HG03280 (cell line): ENCODE data around the gene VWF.
"Not testable (repeated sequence)": the region's sequence is repeated elsewhere in the genome, so short reads cannot be mapped to it uniquely, and the experiment has no call there.

Experiments
- ATAC-seq: cut with Tn5 transposase; IDR thresholded peaks from one replicate; pipeline ENCODE4 v1.9.1; 2021; ENCODE audit warnings: mild to moderate bottlenecking, moderate library complexity; ENCODE audit not compliant: unreplicated experiment

Gene VWF

DNA sequence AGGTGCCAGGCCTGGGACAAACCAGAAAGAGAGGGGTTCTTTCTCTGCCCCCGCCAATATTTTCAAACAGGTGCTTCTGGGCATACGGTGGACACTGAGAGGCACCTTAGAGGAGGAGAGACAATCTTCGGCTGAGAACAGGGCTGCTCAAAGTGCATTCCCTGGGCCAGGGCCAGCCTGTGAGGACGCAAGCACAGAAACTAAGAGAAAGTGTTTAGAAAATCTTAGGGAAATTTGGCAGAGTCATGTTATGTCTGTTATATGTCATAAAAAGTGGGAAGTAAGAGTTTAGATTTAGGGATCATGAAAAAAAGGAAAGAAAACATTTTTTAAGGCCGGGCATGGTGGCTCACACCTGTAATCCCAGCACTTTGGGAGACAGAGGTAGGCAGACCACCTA lies 83.7 kb downstream of the VWF start:
- no peak for ATAC-seq

DNA sequence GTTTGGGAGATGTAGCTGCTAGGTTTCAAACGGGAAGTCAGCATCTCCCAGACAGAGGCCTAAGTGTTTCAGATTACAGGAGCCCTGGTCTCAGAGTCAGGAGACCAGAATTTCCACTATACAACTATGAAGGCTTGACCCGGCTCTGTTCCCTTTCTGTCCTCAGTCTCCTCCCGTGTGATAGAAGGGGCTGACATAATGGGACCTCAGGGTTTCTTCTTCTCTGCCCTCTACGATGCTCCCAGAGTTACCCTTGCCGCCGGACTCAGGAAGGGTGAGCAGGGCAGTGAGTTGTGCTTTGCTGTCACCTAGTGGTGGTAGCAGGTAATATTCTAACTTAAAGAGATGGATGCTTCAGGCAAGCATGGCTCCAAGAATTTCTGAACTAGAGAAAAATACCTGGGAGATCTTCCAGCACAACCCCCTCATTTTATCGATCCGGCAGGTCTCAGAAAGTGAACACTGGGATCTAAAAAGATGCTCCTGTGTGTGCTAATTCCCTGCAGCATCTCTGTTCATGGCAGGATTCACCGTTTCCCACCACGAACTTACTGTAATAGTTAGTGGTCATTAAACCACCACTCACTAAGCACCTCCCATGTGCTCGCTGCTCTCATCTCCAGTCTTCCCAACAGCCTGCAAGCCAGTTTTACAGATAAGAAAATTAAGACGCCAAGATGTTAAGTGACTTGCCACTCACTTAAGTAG lies 84.4 kb downstream of the VWF start:
- ATAC-seq: no peak

DNA sequence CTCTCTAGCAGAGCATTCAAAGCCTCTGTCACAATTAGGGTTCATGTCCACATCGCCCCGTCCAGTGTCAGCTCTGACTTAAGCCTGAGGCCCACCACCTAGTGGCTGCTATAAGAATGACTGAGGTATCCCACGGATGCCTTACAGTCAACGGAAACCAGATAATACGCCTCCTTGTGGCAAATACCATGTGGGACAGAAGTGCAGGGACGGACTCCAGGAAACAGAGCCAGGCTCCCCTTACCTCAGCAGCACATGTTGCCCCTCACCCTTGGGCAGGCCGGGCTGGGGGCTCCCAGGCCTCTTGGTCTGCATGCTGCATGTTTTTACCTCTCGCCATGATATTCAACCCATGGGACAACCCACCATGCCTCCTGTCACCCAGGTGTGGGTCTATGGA lies 86.3 kb downstream of the VWF start:
- ATAC-seq: no peak

DNA sequence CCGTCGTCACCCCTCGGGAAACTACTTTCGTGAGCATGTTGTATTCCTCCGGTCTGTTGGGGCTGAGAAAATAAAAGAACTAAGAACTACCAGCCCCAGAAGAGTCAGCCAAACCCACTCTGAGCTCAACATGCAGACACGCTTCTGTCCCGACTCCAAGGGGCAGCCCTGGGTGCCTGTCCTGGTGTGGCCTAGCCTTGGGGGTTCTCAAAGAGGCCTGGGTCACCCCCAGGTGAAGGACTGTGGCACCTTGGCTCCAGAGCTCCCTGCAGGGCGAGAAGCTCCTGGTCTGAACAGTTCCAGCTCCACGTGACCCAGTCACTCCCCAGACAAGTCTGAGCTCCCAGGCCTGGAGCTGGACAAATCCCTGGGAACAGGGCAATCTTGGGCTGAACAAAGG lies 87.0 kb downstream of the VWF start:
- ATAC-seq: no peak

DNA sequence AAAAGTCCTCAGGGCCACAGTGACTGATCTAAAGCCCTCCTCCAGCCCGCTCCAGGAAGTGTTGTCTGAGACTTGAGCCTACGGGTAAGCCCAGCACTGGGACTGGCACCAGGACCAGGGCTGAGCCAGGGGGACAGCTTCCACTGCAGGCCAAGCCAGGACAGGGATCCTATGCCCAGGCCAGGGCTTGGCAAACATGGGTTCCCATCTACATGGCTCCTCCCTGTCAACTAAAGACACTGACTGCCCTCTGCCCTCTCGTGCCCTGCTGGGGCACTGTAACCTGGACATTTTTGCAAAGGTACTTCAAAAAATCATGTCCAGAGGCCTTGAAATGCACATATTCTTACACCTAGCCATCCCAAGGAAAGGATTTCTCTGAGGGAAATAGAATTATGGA lies 88.0 kb downstream of the VWF start:
- ATAC-seq: no peak

DNA sequence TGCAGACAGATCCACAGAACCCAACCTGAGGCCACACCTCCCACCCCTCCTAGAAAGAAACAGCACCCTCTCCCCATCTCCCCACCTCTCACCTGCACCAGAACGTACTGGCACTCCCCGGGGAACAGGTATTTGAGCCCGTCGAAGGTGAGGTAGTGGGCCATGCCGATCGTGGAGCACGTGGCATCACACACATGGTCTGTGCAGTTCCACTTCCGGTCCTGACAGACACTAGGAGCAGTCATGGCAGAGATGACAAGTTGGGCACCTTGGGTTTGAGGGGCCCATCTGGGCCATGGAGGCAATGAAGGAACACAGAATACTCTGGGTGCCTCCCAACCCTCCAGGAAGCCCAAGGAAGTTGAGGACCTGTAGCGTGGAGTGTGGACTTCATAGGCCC lies 89.9 kb downstream of the VWF start:
- ATAC-seq: no peak

DNA sequence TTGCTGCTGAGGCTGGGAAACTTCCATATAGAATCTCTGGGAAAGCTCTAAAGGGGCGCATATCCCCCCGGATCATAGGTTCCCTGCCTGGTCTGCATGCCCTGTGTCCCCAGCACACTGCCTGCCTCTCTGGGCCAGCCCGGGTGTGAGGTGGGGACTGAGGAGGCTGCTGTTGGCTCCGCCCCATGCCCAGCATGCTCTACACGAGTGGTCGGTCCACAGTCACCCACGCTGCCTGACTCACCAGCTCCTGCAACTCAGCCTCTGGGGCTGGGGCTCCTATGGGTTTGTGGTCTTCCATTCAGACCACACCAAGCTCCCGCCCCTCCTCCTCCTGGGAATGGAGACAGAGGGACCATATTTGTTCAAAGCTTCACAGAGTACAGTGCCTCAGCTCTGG lies 90.9 kb downstream of the VWF start:
- ATAC-seq: no peak

DNA sequence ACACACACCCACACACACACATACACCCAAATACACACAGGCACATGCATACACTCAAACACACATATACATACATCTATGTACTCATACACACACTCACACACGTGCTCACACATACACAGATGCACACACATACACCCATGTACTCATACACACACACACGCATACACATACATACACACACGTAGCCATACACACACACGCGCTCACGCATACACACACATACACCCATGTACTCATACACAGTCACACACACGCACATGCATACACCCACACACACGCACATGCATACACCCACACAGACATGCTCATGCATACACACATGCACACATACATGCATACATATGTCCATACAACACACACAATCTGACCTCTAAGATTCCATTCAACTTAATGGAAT lies 91.7 kb downstream of the VWF start:
- ATAC-seq: no peak

DNA sequence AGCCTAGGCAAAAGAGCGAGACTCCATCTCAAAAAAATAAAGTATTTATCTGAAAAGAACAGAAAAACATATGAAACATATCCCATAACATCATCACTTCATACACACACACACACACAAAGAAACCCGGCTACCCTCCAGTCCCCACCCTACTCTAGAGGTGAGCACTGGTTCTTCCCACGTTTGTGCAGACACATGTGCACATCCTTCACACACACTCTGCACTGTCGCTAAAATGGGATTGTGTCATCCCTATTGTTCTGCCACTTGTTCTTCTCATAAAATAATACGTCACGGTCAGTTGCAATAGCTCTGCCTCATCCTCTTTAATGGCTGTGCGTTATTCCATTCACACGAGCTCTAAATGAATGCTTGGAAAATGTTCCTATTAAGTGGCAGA lies 93.5 kb downstream of the VWF start:
- ATAC-seq: no peak

DNA sequence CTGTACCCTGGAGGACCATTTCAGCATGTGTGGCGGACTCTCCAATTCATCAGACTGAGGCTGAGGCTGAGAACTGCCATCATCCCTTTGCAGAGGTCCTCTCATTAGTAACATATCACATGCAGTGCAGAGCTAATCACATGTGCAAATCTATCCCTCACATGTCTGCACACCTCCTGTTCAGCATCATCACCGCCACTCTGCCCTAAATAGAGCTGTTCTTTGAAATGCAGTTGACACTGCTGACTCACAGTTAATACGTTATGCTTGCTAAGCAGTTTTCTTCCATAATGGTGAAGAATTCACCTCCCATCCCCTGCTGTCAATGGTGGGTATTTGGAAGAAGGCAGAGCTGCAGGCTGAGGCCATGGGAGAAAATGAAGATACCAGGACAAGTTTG lies 94.4 kb downstream of the VWF start:
- no peak for ATAC-seq

DNA sequence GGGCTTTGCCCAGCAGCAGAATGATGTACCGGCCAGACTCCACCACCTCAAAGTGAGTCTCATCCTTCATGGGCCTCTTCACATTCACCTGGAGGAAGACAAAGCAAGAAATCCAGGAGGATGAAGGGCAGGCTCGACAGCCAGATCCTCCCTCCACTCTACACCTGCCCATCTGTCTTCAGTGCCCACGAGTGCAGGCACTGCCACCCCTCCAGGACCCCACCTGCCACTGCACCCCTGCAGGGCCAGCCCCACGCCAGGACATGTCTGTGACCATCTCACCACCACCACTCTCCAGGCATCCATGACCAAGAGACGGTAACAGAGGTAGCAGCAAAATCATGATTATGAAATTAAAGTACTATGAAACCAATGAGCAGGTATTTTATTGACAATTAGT lies 95.1 kb downstream of the VWF start:
- ATAC-seq: no peak

DNA sequence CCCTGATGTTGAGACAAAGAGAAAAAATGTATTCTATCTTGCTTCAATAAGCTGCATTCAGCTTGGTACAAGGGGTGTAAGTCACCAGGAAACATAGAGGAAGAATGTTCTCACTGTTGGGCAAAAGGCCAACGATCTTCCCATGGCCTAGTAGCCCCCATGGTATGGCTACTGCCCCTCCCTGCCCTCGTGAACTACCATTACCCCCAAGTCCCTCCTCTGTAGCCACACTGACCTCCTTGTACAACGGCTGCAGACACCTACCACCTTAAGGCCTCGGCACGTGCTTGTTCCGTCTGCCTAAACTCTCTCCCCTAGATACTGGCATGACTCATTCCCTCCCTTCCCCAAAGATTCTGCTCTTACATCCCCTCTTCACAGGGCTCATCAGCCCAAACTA lies 97.5 kb downstream of the VWF start:
- no peak for ATAC-seq

DNA sequence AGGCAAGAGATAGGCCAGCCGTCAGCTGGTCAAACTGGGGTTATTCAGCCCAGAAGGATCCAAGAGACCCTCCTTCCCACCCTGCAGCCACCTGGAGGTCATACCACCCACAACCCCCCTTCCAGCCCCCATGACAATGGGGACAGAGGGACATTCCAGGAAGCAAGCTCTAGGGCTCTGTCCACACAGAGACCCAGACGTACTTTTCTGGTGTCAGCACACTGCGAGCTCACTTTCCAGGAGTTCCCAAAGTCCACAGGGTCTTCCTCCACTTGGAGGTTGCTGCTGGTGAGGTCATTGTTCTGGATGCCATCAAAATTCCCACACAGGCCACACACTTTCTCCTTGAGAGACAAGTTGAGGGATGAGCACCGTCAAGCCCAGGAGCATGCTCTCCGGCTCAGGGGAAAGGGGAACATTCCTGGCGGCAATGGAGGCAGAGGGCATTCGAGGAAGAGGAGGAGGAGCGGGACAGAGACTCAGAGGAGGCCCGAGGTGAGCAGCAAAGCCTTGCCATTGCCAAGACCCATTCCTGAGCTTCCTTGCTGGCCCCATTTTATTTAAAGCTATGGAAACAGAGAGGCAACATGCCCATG lies 98.7 kb downstream of the VWF start:
- not testable (repeated sequence) for ATAC-seq

DNA sequence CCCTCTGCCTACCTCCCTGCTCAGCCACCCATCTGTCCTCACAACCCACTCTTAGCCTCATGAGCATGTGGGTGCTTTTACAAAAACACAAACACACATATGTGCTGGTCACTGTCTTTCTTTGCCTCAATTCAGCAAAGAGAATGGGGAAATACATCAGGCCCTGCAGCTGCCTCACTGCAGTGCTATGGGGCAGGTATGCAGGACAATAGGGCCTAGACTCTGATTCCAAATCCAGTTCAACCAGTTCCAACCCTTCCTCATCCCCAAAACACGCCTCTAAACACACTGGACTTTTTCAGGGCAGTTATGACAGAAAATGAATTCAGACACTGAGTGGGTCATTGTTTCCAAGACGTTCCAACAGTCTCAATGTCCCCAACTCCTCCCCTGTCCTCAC lies 100.4 kb downstream of the VWF start:
- not testable (repeated sequence) for ATAC-seq

DNA sequence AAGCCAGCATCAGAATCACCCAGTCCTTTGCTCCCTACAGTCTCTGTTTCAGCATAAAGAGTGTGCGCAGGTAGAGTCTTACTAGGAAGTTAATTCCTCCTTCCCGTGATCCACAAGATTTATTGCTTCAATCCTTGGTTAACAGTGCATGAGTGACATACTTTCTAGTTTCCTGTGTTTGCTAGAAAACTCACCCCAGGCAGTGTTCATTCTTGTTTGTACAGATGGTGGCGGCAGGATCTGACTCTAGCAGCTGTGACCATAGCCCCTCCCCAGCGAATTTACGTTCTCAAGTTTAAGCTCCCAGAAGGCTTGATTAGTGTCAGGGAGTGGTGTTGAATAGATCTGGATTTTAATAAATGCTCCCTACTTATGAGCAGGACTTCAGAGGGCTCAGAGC lies 103.5 kb downstream of the VWF start:
- ATAC-seq: no peak

DNA sequence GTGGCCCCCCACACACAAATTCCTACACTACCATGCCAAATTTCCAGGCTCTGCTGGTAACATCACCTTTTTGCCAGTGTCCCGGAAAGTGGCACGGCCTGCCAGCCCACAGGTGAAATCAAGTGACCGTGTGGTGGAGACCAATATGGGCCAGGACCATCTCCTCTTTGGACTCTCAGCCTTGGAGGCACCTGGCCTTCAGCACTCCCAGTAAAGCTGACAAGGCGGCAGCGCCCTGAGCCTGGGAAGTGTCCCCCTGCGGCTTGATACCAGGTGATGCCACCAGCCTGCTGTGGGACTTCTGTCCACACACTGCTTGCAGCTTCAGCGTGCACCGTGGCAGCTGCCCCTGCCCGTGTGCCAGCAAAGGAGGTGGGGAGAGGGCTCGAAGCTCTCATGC lies 104.0 kb downstream of the VWF start:
- ATAC-seq: not testable (repeated sequence)

DNA sequence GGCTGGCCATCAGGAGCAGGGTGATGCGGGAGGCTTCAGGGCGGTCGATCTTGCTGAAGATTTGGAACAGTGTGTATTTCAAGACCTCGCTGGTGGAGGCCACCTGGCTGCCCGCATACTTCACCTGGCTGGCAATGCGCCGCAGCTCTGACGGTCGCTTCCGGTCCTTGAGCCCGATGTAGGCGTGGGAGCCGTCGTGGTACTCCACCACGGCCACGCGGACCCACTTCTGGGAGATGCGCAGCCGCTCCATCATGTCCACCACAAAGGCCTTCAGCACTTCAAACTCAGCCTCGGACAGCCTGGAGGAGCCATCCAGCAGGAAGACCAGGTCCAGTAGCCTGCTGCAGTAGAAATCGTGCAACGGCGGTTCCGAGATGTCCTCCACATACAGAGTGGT lies 105.2 kb downstream of the VWF start:
- not testable (repeated sequence) for ATAC-seq

DNA sequence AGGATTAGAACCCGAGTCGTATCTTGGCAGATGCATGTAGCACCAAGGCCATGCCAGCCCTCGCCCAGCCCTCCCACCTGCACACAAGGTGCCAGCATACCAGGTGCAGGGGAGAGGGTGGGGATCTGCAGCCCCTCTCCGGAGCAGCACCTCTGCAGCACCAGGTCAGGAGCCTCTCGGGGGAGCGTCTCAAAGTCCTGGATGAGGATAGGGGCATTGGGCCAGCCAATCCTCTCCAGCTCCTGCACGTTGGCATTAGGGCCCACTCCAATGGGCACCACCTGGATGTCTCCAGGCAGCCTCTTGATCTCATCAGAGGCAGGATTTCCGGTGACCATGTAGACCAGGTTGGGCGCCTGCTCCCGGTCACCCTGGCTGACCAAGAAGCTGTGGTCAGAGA lies 106.2 kb downstream of the VWF start:
- no peak for ATAC-seq

DNA sequence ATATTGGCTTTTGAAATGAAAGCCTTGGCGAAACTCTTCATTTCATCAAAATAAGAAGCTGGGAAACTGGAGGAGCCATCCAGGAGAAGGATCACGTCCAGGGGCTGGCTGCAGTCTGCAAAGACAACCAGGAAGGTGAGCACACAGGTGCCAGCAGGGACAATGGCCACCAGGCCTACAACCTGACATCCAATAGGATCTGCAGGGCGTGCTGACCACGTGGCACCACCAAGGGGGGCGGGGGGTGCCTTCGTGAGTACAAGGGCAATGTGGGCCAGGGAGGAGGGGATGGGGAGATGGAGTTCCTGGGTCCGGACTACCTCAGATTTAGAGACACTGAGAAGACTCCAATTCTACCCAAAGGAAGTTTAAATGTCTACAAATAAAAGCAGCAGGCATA lies 107.7 kb downstream of the VWF start:
- ATAC-seq: no peak

DNA sequence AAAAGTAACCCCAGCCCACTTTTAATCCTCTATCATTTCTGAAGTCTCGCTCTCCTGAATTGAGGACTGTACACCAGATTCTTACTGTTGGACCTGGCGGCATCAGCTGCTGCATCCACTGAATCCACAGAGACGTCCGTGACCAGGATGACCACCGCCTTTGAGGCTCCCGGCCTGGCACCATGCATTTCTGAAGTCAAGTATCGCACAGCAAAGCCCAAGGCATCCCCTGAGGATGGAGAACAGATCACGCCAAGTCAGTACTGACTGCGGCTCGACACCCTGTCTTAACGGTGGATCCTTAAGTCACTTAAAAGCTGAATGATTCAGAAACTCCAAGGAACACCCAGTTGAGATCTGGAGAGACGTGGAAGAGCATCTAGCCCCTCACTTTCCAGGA lies 108.5 kb downstream of the VWF start:
- not testable (repeated sequence) for ATAC-seq

DNA sequence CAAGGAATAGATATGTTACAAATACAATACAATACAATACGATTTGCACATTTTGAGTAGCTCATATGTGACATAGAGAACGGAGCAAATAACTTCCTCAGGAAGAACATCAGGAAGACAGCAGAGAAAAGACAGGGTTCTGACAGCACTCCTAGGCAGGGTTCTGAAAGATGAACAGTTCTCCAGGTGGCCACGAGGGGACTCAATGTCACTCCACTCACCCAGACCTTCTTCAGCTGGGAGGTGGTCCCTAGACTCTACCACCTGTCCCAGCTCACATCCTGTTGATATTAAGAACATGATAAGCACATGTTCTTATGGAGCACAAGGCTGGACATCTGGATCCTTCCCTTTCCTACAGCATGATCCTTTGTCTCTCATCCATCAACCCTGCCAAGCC lies 109.2 kb downstream of the VWF start:
- ATAC-seq: not testable (repeated sequence)

DNA sequence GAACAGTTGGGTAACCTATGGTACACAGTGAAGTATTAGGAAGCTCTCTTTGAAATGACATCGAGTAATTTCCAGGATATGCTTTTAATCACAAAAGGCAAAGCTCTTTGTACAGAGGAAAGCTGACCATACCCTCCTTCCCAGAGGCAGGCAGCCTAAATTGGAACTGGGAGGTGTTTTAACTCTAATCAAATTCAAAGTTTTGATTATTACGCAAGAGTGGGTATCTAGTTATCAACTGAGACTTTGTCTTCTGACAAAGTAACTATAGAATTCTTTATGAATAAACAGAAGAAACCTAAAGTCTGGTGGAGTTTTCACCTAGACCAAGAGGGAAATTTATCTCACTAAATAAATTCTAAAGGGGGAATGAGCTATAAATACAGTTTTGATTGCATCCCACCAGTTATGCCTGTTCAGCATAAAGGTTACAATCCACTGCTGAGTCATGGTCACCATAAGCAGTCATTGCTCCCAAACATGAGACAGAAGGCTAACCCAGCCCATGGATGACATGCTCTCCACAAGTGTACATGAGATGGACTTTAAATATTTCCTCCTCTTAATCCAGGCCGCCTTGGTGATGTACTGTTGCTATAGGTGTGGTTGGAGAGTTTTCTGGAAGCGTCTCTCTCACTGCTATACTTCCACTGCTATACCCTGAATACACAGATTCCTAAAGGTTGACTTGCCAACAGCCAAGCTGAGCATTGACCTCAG lies 113.7 kb downstream of the VWF start:
- ATAC-seq: not testable (repeated sequence)
